Glutamatergic neuron (in vitro differentiated cells): Measurements from ENCODE around the gene SLC6A16. TPM values are rescaled to one million over a fixed set of nuclear protein-coding genes. Genes with fewer than 3 reads are reported as not detected.

Source experiments
- DNase-seq: peaks from one replicate; pipeline ENCODE4 v3.0.0; 2022
- H3K27ac Mint-ChIP-seq: one replicate; pipeline ENCODE4 v1.8.0; 2020; ENCODE audit warnings: mild to moderate bottlenecking, mixed read lengths, inconsistent platforms; ENCODE audit not compliant: unreplicated experiment
- H3K27me3 Mint-ChIP-seq: one replicate; pipeline ENCODE4 v1.8.0; 2020; ENCODE audit warnings: mild to moderate bottlenecking, moderate library complexity, mixed read lengths, inconsistent platforms; ENCODE audit not compliant: unreplicated experiment
- H3K36me3 Mint-ChIP-seq: one replicate; pipeline ENCODE4 v1.8.0; 2020; ENCODE audit warnings: mild to moderate bottlenecking, mixed read lengths, inconsistent platforms; ENCODE audit not compliant: unreplicated experiment
- H3K4me1 Mint-ChIP-seq: one replicate; pipeline ENCODE4 v1.8.0; 2020; ENCODE audit warnings: mild to moderate bottlenecking, low read depth, mixed read lengths, inconsistent platforms; ENCODE audit not compliant: unreplicated experiment
- H3K4me3 Mint-ChIP-seq: one replicate; pipeline ENCODE4 v1.8.0; 2020; ENCODE audit warnings: mild to moderate bottlenecking, mixed read lengths, inconsistent platforms; ENCODE audit not compliant: unreplicated experiment
- H3K9me3 Mint-ChIP-seq: one replicate; pipeline ENCODE4 v1.8.0; 2020; ENCODE audit warnings: mild to moderate bottlenecking, moderate library complexity, mixed read lengths, inconsistent platforms; ENCODE audit not compliant: unreplicated experiment
- total RNA-seq: library from RNA; stranded (reverse); fragmentation: NEBNext Ultra II Directional; extraction: Animal tissue kit (Norgen Biotek cat#: 25700); gene quantifications from one replicate; pipeline ENCODE4 v1.2.1, GENCODE V29; 2021; ENCODE audit not compliant: unreplicated experiment
- TF ChIP-seq, protein P1 (sequence below): fragments of 200-600 bp; sonication (generic); IDR thresholded peaks from one replicate; pipeline ENCODE4 v1.5.0; 2021; ENCODE audit not compliant: partially characterized antibody, unreplicated experiment

SLC6A16 gene
- total RNA-seq, 1 donor from 2014 or later, result 6.6 TPM

DNA sequence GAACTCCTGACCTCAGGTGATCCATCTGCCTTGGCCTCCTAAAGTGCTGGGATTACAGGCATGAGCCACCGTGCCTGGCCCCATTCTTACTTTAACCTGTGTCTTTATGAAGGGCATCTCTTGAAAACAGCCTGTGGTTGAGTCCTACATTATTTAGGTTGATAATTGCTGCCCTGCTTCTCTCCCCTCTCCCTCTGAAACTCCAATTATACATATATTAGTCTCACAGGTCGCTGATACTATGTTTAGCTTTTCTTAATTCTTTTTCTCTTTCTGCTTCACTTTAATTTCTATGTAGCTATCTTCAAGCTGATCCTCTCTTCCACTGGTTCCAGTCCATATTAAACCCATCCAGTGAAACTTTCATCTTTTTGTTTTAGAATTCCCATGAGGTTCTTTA is 75.1 kb downstream of the SLC6A16 start:
- Mint-ChIP-seq H3K4me1 (no peaks in the 10 kb centered on the region), H3K27ac (no peak overlapping the region), H3K9me3 (peaks cover 2% of the 10 kb centered on the region), H3K27me3 (peaks cover under 1% of the 10 kb centered on the region), H3K4me3 (no peak overlapping the region), H3K36me3 (peaks cover 4% of the 10 kb centered on the region)
- TF ChIP-seq, protein P1, sequence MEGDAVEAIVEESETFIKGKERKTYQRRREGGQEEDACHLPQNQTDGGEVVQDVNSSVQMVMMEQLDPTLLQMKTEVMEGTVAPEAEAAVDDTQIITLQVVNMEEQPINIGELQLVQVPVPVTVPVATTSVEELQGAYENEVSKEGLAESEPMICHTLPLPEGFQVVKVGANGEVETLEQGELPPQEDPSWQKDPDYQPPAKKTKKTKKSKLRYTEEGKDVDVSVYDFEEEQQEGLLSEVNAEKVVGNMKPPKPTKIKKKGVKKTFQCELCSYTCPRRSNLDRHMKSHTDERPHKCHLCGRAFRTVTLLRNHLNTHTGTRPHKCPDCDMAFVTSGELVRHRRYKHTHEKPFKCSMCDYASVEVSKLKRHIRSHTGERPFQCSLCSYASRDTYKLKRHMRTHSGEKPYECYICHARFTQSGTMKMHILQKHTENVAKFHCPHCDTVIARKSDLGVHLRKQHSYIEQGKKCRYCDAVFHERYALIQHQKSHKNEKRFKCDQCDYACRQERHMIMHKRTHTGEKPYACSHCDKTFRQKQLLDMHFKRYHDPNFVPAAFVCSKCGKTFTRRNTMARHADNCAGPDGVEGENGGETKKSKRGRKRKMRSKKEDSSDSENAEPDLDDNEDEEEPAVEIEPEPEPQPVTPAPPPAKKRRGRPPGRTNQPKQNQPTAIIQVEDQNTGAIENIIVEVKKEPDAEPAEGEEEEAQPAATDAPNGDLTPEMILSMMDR, result no peak
- no peak for DNase-seq

DNA sequence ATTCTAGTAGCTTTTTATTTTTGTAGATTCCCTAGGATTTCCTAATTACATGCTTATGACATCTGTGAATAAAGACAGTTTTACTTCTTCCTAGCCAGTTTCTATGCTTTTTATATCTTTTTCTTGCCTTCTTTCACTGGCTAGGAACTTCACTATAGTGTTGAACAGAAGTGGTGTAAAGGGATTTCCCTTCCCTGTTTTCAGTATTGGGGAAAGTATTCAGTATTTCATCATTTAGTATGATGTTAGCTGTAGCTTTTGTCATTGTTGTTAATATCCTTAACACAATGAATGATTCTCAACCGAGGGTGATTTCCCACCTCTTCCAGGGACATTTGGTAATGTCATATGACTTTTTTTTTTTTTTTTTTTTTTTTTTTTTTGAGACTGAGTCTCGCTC is 77.3 kb downstream of the SLC6A16 start:
- peaks cover 2% of the 10 kb centered on the region for H3K9me3 Mint-ChIP-seq
- H3K27me3 Mint-ChIP-seq, result no peaks in the 10 kb centered on the region
- DNase-seq, result no peak
- TF ChIP-seq, protein P1, result no peak
- no peaks in the 10 kb centered on the region for H3K4me1 Mint-ChIP-seq
- no peak overlapping the region for H3K27ac Mint-ChIP-seq
- H3K36me3 Mint-ChIP-seq, result peaks cover 4% of the 10 kb centered on the region
- H3K4me3 Mint-ChIP-seq, result no peak overlapping the region

DNA sequence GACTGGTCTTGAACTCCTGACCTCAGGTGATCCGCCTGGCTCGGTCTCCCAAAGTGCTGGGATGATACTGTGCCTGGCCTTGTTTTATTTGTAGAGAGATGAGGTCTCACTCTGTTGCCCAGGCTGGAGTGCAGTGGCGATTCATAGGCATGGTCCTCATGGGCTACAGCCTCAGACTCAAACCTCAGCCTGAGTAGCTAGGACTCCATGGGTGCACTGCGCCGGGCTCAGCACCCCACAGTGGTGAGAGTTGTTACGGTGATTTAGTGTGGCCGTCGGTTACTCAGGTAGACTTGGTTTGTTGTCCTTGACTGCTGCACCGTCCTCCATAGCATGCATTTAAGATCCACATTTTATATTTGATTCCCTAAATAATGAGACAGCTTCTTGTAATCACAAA is 80.7 kb downstream of the SLC6A16 start:
- no peaks in the 10 kb centered on the region for H3K36me3 Mint-ChIP-seq
- H3K9me3 Mint-ChIP-seq, result no peaks in the 10 kb centered on the region
- no peak overlapping the region for H3K4me3 Mint-ChIP-seq
- no peaks in the 10 kb centered on the region for H3K27me3 Mint-ChIP-seq
- no peak overlapping the region for H3K27ac Mint-ChIP-seq
- H3K4me1 Mint-ChIP-seq, result no peaks in the 10 kb centered on the region
- no peak for DNase-seq
- TF ChIP-seq, protein P1, result no peak

DNA sequence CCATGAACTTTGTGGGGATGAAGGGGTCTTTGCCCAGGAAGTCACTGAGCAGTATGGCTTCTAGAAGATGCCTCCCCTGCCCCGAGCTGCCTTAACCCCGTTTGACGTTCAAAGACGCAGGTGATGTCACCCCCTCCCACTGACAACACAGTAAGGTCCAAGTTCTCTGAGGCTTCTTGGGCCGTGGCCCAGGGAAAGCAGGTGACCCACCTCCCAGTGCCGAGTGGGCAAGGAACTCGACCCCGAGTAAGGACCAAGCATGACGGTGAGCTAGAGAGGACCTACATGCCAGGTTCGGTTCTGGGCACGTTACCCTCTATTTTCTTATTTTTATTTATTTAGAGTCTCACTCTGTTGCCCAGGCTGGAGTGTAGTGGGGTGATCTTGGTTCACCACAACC is 81.3 kb downstream of the SLC6A16 start:
- DNase-seq, result no peak
- Mint-ChIP-seq H3K9me3 (peaks cover 1% of the 10 kb centered on the region), H3K4me1 (no peaks in the 10 kb centered on the region), H3K4me3 (no peak overlapping the region), H3K36me3 (no peaks in the 10 kb centered on the region), H3K27ac (no peak overlapping the region), H3K27me3 (no peaks in the 10 kb centered on the region)
- TF ChIP-seq, protein P1, result no peak

DNA sequence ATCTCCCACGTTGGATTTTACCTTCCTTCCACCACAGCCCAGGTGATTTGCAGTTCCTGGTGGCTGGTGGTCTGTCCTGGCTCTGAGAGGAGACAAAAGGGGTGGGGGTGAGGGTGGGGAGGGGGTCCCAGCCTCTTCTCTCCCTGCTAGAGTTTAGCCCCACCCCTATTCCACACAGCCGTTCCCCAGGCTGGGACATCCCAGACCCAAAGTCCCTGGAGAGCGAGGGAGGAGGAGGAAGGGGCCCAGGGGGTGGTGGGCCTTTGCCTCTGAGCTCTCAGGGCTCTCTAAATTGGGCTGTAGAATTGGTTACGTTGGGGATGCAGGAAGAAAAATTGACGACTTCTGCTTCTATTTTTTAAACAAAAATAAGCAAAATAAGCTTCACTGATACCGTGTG is 81.9 kb downstream of the SLC6A16 start:
- Mint-ChIP-seq H3K27me3 (no peaks in the 10 kb centered on the region), H3K9me3 (peaks cover 1% of the 10 kb centered on the region), H3K27ac (no peak overlapping the region), H3K36me3 (no peaks in the 10 kb centered on the region), H3K4me3 (no peak overlapping the region), H3K4me1 (no peaks in the 10 kb centered on the region)
- TF ChIP-seq, protein P1, result no peak
- no peak for DNase-seq
